HG03045 (cell line): ENCODE data around the gene EXPH5.
A peak's percentile ranks its signal among the peaks of the same experiment; 100 is the strongest.

Source experiments
- ATAC-seq: cut with Tn5 transposase; IDR thresholded peaks from one replicate; pipeline ENCODE4 v1.9.1; 2021; ENCODE audit warnings: mild to moderate bottlenecking, moderate library complexity; ENCODE audit not compliant: unreplicated experiment

The EXPH5 gene

GRCh38 chr11:108562746-108563581 lies 30.6 kb downstream of the EXPH5 start:
- ATAC-seq = no peak

- ATAC-seq = no peak
Measured at GRCh38 chr11:108561535-108561991, 32.0 kb downstream of the EXPH5 start.

- ATAC-seq = no peak
Measured at GRCh38 chr11:108559904-108560303, 33.7 kb downstream of the EXPH5 start.

GRCh38 chr11:108559340-108559739 lies 34.2 kb downstream of the EXPH5 start:
- ATAC-seq = no peak

- ATAC-seq = peak; percentile 79
Measured at GRCh38 chr11:108558222-108558621, 35.3 kb downstream of the EXPH5 start.

- no peak for ATAC-seq
Measured at GRCh38 chr11:108556019-108556418, 37.5 kb downstream of the EXPH5 start.

GRCh38 chr11:108551651-108552462 lies 41.7 kb downstream of the EXPH5 start:
- no peak for ATAC-seq

GRCh38 chr11:108549319-108549885 lies 44.2 kb downstream of the EXPH5 start:
- no peak for ATAC-seq

GRCh38 chr11:108545909-108546501 lies 47.6 kb downstream of the EXPH5 start:
- ATAC-seq = no peak

- no peak for ATAC-seq
Measured at GRCh38 chr11:108543316-108543964, 50.1 kb downstream of the EXPH5 start.

GRCh38 chr11:108541531-108541930 lies 52.0 kb downstream of the EXPH5 start:
- no peak for ATAC-seq

- no peak for ATAC-seq
Measured at GRCh38 chr11:108538502-108538901, 55.1 kb downstream of the EXPH5 start.

GRCh38 chr11:108538022-108538424 lies 55.5 kb downstream of the EXPH5 start:
- ATAC-seq = no peak

- no peak for ATAC-seq
Measured at GRCh38 chr11:108536783-108537182, 56.8 kb downstream of the EXPH5 start.

- no peak for ATAC-seq
Measured at GRCh38 chr11:108535384-108535955, 58.1 kb downstream of the EXPH5 start.

- no peak for ATAC-seq
Measured at GRCh38 chr11:108534274-108534882, 59.2 kb downstream of the EXPH5 start.

GRCh38 chr11:108530426-108530825 lies 63.1 kb downstream of the EXPH5 start:
- ATAC-seq = no peak

- no peak for ATAC-seq
Measured at GRCh38 chr11:108527382-108527781, 66.2 kb downstream of the EXPH5 start.

- ATAC-seq = no peak
Measured at GRCh38 chr11:108525161-108525560, 68.4 kb downstream of the EXPH5 start.

- no peak for ATAC-seq
Measured at GRCh38 chr11:108524422-108524821, 69.1 kb downstream of the EXPH5 start.
